ENCODE results near the gene STARD4.

DNA sequence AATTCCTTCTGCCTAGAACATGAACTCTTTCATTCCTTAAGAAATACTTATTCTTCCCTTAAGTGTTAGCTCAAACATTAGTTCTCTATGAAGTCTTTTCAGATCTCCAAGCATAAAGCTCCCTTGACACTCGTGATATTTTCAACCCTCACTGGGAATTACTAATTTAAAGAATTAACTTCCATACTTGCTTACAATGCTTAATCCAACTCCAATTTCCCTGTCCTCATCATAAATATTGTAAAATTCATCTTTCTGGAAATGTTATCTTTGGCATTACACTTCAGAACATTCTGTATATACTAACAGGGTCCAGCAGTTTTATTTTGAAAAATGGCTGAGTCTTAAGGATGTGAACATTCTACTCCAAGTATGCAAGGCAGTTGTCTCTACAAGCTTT lies 7.2 kb downstream of the STARD4 start:
- TF ChIP-seq, protein P1, sequence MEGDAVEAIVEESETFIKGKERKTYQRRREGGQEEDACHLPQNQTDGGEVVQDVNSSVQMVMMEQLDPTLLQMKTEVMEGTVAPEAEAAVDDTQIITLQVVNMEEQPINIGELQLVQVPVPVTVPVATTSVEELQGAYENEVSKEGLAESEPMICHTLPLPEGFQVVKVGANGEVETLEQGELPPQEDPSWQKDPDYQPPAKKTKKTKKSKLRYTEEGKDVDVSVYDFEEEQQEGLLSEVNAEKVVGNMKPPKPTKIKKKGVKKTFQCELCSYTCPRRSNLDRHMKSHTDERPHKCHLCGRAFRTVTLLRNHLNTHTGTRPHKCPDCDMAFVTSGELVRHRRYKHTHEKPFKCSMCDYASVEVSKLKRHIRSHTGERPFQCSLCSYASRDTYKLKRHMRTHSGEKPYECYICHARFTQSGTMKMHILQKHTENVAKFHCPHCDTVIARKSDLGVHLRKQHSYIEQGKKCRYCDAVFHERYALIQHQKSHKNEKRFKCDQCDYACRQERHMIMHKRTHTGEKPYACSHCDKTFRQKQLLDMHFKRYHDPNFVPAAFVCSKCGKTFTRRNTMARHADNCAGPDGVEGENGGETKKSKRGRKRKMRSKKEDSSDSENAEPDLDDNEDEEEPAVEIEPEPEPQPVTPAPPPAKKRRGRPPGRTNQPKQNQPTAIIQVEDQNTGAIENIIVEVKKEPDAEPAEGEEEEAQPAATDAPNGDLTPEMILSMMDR (IDR thresholded peaks at IDR 0.05) = no peak
- TF ChIP-seq POLR2A (IDR thresholded peaks at IDR 0.05; ENCODE audit: low read depth) (no peak), POLR2AphosphoS5 (IDR thresholded peaks at IDR 0.05) (no peak)
